CD4-positive, alpha-beta T cell treated with Interleukin-10 for 1 hour (primary cell): ENCODE results near the gene FOXL3.
A peak's percentile ranks its signal among the peaks of the same experiment; 100 is the strongest.
"Not testable (repeated sequence)": the region's sequence is repeated elsewhere in the genome, so short reads cannot be mapped to it uniquely, and the experiment has no call there.

Source experiments
- DNase-seq: peaks from one replicate; pipeline ENCODE4 v3.0.0-alpha.2; 2020

Gene FOXL3

DNA sequence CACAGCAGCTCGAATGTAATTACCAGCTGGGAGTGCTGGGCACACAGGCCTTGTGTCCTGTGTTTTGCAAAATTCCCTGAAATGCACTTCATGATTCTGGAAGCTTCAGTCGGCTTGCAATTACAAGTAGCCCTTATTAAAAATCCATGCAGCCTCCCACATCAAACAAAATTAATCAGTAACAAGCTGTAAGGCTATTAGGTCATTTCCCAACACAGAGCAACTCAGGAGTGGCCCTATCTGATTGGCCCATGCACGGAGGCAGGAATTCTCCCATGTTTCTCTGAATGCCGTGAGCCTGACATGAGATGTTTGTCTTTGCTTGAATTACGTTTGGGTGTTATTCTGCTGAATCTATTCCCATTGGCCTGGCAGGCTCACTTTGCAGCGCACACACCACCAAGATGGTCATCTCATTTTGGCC, 36.9 kb downstream of the FOXL3 start:
- DNase-seq = no peak

DNA sequence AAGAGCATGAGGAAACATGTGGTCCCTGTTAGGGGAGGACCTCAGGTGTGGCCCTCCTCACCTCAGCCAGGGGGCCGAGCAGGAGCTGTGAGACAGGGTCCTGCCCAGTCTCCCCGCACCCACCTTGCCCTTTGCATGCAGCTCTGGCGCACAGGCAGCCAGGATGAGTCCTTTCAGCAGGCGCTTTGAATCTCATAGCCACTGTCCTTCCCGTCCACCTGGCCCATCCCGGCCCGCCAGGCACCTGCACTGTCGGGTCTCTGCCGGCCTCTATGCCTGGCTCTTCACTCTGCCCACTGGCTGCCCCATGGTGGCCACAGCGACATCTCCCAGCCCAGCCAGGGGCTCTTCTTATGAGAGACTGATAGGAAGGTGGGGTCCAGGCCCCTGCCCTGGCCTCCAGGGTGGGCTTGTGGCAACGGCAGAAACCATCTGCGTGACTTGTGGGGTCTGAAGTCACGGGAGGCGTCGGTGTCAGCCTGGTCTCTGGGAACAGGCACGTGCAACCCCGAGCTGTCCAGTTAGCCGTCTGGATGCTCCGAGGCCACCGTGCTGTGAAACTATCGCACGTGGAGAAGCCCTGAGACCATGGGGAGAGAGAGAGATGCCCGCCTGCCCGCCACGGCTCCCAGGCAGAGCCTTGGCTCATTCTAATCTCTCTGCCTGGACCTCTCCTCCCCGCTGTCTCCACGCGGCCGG, 37.4 kb downstream of the FOXL3 start:
- DNase-seq = no peak

DNA sequence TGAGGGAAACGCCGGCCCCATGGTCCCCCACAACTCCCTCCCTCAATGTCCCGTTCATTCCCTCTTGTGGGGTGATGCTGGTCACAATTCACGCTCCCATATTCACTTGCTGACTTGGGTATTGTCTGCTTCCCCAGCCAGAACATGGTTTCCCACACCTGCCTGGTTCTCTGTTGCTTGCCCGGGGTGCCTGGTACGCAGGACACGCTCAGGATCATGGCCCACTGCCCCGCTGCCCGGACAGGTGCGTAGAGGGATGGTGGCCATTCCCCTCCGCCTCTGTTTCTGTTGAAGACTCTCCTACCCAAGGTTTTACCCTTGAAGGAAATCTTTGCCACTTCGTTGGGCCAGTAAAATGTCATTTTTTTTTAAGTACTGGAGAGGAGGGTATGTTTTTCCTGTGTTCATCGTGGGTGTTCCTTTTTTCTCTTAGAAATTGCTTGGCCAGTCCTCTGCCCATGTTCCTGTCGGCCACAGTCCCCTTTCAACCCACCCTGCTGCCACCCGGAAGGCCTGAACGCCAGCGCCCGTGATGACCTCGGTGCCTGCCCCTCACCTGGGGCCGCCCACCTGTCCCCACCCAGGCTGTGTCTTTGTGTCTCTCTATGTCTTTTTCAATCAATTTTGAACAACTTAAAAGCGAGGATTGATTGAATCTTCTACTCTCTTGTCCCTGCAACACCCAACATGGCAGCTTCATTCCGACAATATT, 38.2 kb downstream of the FOXL3 start:
- DNase-seq = no peak

DNA sequence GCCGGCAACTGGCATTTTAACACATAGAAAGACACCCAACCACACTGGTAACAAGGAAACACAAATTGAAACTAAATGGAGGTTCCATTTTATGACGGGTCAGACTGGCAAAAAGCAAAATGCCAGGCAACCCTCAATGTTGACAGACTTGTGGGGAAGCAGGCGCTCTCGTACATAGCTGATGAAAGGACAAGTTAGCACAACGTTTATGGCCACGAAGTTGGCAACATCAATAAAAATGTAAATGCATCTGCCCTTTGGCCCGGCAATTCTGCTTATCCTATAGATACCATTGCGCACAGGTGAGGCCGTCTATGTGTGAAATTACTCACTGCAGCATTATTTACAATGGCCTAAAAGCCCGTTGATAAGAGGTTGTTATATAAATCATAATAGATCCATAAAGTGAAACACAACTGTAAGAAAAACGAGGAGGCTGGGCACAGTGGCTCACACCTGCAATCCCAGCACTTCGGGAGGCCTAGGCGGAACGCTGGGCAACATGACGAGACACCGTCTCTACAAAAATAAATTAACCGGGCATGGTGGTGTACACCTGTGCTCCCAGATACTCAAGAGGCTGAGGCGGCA, 39.8 kb downstream of the FOXL3 start:
- no peak for DNase-seq

DNA sequence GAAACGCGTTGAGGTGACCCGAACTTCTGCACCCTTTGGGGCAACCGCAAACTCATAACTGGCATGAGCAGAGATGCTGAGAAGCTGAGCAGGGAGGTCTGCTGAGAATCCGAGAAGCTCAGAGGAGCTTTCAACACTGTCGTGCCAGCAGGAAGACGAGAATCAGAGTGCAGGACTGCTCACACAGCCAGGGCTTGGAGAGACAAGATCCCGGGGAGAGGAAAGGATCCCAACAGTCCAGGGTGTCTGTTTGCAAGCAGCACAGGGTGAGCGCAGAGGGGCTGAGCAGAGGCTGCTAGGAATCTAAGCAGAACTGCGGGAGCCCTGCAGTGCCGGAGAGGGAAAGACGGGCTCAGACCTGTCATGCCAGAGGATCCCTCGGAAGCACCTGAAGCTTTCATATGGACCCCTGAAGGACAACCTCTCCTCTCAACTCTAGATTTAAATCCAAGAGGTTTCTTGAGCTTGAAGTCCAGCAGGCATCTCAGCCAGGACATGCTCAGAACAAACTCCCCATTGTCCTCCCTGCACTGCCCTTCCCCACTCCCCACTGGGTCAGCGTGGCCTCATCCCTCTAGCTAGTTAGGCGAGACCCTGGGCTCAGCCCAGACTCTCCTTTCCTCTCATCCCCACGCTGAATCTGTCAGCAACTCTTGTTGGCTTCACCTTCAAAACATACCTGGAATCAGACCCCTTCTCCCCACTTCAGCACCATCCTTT, 40.7 kb downstream of the FOXL3 start:
- DNase-seq = no peak

DNA sequence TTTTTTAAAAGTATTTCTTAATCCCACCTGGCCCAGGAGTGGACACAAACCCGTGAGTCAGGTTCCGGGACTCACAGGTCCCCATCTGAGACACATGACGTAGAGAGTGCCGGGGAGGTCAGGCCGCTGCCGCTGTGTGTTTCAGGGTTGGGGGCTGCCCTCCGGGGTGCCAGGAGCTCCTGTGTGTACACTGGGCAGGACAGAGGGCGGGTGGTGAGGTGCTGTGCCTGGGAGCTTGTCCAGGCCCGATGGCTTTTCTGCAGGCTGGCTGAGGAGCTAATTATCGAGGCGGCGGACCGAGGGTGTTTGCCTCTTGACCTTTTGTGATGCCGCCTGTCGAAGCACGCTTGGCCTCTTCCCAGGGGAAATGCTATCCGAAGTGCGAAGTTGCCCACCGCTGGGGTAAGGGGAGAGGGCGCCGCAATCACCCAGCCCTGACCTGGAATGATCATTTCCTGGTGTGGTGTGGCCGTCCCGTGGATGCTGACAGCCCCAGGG, 42.1 kb downstream of the FOXL3 start:
- DNase-seq = no peak

DNA sequence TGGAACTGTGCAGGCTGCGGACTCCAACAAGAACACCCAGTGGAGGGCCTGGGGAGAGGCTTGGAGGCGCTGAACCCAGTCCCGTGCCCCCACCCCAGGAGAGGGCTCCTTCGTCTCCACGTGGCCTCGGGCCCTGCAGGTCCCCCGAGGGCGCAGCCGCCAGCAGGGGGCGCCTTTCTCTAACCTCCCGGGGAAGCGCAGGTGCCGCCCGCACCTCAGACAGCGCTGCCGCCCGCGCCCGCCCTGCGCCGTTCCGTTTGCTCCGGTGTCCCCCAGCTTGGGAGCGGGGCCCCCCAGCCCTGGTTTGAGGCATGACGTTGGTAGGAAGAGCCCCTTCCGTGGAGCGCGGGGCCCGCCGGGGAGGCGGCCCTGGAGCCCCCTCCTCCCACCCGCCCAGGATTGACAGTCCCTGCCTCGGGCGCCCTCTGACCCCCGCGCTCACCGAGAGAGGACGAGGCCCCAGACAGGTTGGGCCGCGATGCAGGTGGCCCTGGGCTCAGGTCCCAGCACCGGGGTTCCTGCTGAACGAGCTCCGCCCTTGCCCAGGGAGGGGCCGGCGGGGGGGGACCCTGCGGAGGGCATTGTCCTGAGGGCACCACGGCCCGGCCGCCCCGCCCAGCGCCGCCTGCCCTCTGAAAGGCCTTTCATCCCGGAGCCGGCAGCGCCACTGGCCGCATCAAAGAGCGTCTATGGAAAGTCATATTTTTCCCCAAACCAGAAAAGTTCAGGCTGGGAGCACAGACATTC, 42.8 kb downstream of the FOXL3 start:
- peak; percentile 85 for DNase-seq

DNA sequence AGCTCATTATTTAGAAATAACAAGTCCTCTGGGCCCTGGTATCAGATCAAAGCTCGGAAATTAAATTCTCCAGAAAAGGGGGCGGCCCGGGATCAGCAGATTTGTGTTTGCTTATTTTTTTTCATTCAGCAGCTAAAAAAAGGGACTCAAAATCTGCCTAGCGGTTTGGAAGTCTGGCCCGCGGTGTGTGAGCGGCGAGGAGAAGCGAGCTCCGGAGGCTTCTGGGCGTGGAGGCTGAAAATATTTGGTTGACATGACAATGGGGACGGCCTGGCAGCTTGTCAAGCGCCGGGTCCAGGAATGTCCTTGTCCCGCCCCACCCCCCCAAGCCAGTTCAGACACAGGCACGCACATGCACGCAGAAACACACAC, 43.4 kb downstream of the FOXL3 start:
- DNase-seq = no peak

DNA sequence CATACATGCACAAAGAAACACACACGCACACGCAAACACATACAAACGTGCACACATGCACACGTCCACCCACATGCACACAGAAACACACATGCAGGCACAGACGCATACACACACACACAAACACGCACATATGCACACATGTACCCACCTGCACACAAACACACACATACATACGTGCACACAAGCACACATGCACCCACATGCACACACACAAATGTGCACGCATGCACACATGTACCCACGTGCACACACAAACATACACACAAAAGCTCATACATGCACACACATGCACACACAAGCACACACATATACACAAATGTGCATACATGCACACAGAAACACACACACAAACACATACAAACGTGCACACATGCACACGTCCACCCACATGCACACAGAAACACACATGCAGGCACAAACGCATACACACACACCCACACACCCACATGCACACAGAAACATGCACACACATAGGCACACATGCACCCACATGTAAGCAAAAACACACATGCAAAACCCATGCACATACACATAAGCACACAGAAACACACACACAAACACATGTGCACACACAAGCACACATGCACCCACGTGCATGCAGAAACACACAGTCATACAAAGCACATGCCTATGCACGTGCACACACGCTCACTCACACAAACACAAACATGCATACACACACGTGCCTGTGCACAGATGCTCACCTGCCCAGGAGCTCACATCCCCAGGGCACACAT, 44.8 kb downstream of the FOXL3 start:
- no peak for DNase-seq

DNA sequence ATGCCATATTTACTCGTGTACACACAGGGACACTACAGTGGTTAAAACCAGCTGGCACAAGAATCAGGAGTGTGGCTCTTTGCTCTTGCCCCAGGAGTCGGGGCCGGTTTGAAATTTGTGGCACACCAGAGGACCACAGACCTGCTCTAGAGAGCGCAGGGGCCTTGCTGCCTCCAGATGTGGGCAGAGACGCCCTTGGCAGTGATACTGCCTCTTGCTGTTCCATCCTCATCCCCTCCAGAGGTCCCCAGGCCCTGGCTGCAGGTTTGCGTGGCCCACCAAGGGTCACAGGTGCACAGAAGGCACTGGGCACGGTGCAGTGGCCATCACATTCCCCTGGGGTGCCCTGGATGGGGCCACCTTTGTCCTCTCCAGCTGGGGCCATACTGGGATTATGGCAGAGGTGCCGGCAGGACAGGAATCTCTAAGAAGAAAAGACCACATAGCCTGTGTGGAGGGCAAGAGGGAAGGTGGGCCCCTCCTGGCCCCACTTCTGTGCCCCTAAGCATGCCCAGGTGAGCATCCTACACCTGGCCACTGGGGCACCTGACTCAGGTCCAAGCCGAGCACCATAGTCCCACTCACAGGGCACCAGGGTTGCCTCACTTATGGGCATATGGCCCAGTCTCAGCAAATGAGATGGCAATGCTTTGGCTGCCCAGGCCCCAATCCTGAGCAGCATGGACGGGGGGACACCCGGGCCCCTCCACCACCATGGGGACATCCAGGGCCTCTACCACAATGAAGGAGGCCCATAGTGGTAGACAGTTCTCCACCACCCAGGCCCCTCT, 45.6 kb downstream of the FOXL3 start:
- DNase-seq = no peak

DNA sequence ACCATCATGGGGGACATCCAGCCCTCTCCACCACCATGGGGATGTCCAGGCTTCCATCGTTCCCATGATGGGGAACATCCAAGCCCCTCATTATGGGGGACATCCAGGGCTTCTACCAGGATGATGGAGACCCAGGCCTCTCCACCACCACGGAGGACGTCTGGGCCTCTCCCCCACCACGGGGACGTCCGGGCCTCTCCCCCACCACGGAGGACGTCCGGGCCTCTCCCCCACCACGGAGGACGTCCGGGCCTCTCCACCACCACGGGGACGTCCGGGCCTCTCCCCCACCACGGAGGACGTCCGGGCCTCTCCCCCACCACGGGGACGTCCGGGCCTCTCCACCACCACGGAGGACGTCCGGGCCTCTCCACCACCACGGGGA, 46.2 kb downstream of the FOXL3 start:
- DNase-seq = not testable (repeated sequence)

DNA sequence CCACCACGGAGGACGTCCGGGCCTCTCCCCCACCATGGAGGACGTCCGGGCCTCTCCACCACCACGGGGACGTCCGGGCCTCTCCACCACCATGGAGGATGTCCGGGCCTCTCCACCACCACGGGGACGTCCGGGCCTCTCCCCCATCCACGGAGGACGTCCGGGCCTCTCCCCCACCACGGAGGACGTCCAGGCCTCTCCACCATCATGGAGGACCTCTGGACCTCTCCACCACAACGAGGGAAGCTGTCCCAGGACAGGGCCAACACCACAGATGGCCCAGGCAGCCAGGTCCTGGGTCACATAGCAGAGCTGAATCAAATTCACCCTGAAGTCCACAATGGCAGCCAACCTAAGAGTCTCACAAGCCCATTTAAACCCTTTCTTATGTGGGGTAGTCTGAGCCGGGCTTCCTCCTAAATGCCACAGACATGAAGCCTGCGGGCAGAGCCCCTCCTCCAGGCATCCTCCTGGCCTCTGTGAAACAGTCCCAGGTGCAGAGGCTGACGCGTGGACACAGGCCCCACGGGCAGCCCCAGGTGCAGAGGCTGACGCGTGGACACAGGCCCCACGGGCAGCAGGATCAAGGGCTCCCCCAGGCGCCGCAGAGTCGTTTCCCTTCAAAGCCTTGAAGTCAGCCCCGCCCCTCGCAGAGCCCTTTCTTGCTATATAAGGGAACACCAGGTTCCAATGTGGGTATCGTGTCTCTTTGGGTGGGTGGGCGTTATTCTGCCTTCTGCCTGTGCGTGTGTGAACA, 47.0 kb downstream of the FOXL3 start:
- DNase-seq = no peak

DNA sequence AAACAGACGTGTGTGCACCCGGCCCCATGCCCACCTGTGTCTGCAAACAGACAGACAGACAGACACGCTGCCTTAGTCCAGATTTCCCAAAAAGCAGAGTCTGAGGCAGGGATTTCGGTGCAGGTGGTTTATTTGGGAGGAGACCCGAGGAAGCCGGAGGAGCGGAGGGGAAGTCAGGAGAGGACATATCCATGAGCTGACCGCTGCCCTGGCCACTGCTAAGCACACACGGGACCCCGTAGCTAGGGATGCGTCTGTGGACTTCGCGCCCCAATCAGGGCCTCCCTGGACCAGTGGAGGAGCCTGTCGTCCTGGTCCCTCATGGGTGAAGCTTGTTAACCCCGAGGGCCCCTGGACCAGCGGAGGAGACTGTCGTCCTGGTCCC, 47.6 kb downstream of the FOXL3 start:
- DNase-seq = no peak

DNA sequence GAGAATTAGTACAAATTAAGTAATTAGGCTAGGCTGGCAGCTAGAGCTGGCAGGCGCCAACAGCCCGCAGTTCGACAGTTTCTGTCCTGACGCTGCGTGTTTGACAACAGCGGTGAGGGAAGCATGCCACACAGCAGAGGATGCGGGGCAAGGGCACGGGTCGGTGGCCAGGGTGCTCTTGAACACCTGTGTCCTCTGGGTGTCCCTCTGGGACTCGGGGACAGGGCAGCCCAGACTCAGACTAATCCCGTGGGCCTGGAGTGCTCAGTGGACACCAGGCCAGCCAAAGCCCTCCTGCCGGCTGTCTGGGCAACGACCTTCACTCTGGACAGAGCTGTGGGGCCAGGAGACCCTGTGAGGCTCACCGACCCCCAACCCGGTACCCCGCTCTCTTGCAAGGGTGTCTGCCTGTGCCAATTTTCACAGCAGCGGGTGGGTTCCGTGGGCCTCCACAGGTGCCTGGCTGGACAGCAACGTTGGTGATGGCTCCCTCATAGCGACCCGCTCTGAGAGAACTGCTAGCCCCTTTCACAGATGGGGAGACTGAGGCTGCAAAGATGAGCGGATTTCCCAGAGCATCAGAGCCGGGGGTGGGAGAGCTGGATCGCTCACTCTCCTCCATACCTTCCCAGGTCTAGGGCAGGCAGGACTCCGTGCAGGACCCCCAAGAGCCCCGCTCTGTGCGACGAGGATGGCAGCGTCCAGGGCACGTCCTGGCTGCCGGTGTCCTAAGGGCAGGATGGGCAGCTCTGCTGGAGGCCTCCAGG, 48.5 kb downstream of the FOXL3 start:
- no peak for DNase-seq

DNA sequence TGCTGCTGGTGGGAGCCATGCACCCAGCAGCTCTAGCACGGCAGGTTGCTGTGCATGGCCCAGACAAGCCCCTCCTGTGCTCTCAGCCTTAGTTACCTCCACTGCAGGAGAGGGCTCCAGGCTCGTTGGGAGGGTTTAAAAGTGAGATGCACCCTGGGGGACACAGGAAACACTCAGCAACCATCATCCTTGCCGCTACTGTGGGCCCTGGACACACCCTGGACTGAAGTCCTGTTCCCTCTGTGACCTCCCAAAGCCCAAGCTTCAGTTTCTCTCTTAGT, 49.0 kb downstream of the FOXL3 start:
- DNase-seq = no peak

DNA sequence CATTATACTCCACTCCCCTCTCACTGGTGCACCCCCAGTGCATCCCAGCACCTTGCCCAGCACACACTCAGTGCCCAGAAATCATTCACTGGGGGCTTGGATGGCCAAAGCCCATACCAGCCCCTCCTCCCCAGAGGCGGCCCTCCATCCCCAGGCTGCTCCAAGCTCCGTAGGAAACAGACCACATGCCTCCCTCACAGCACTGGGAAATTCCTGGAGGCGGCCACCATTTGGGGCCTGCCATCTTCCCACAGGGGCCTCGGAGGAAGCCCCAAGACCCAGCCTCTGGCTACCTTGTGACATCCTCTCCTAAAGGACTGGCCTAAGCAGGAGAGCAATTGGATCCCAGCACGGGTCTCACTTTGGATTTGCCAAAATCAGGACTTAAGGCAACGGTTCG, 49.7 kb downstream of the FOXL3 start:
- no peak for DNase-seq

DNA sequence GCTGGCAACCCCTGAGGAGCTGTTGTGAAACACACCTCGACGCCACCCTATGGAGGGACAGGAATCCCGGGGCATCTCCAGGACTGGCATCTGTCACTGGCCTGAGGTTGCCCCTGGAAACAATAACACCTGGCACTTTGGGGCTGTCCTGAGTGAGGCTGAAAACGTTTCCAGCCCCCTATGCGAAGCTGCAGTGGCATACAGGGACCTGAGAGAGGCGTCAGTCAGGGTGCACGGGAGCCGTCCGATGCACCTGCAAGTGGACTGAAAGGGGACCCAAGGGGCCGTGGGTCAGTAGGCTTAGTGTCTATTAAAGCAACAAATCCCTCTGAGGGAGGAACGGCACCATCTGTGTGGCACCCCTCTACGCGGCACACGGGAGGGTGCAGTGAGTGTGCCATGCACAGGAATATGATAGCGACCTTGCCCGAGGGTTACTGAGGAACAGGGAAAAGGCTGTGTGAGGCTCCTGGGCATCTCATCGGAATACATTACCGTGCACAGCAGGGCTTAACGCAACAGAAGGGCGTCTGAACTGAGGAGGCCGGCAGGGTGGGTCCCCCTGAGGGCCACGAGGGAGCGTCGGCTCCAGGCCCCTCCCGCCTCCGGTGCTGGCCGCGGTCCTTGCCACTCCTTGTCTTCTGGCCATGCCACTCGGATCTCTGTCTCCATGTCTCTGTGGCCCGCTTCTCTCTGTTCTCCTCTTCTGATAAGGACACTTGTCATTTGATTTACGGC, 50.4 kb downstream of the FOXL3 start:
- DNase-seq = no peak
